NT2/D1 (cell line): ENCODE measurements around the gene TBATA.
"Not testable (repeated sequence)": the region's sequence is repeated elsewhere in the genome, so short reads cannot be mapped to it uniquely, and the experiment has no call there.

Source experiments
- DNase-seq: peaks from one replicate; pipeline ENCODE4 v3.0.0-alpha.2; 2011; ENCODE audit warnings: low read depth, low spot score
- H3K27me3 ChIP-seq: 2 replicates; pipeline ENCODE4 v1.6.0; 2011; ENCODE audit warnings: mild to moderate bottlenecking; ENCODE audit not compliant: insufficient read length, insufficient read depth
- H3K36me3 ChIP-seq: 2 replicates; pipeline ENCODE4 v1.6.1; 2011; ENCODE audit warnings: mild to moderate bottlenecking, low read length, mixed read lengths; ENCODE audit not compliant: insufficient read depth, insufficient read length
- H3K4me1 ChIP-seq: 2 replicates; pipeline ENCODE4 v1.5.1; 2011; ENCODE audit not compliant: insufficient read depth, insufficient read length
- H3K4me3 ChIP-seq: 2 replicates; pipeline ENCODE4 v1.5.1; 2011; ENCODE audit warnings: low read depth; ENCODE audit not compliant: insufficient read length
- H3K9ac ChIP-seq: 2 replicates; pipeline ENCODE4 v1.6.0; 2011; ENCODE audit warnings: low read depth; ENCODE audit not compliant: insufficient read length
- H3K9me3 ChIP-seq: 2 replicates; pipeline ENCODE4 v1.5.1; 2011; ENCODE audit warnings: mild to moderate bottlenecking, low read length; ENCODE audit not compliant: insufficient read depth
- SUZ12 ChIP-seq: IDR thresholded peaks from 2 replicates; pipeline ENCODE4 v1.6.1; 2011; ENCODE audit not compliant: insufficient read length, insufficient read depth; ENCODE audit errors: extremely low read depth
- YY1 ChIP-seq: IDR thresholded peaks from 2 replicates; pipeline ENCODE4 v1.6.1; 2011; ENCODE audit not compliant: insufficient read length, insufficient read depth
- ZNF274 ChIP-seq: IDR thresholded peaks from 2 replicates; pipeline ENCODE4 v1.6.1; 2011; ENCODE audit warnings: mild to moderate bottlenecking, low read depth, low read length

Gene TBATA

GRCh38 chr10:70771311-70772194, 13.6 kb downstream of the TBATA start:
- Histone ChIP-seq H3K27me3 (no peaks in the 10 kb centered on the region), H3K36me3 (no peaks in the 10 kb centered on the region), H3K9me3 (peaks cover 7% of the 10 kb centered on the region; the same call in 1 of the 2 replicates), H3K9ac (no peak overlapping the region), H3K4me1 (peaks cover 3% of the 10 kb centered on the region), H3K4me3 (no peak overlapping the region)
- DNase-seq, result no peak
- TF ChIP-seq YY1, result no peak
- TF ChIP-seq SUZ12, result no peak

- not testable (repeated sequence) for H3K4me3 ChIP-seq, H3K9ac ChIP-seq, H3K27me3 ChIP-seq, H3K36me3 ChIP-seq, DNase-seq, H3K4me1 ChIP-seq
- peaks cover 17% of the 10 kb centered on the region; the same call in 1 of the 2 replicates for H3K9me3 ChIP-seq
Observed at GRCh38 chr10:70770516-70770915, 14.7 kb downstream of the TBATA start.

GRCh38 chr10:70770001-70770400, 15.2 kb downstream of the TBATA start:
- Histone ChIP-seq H3K36me3 (no peaks in the 10 kb centered on the region), H3K4me3 (no peak overlapping the region), H3K27me3 (no peaks in the 10 kb centered on the region), H3K9ac (no peak overlapping the region), H3K9me3 (peaks cover 19% of the 10 kb centered on the region; the same call in 1 of the 2 replicates), H3K4me1 (peaks cover 3% of the 10 kb centered on the region)
- no peak for DNase-seq
- TF ChIP-seq ZNF274 (no peak), SUZ12 (no peak), YY1 (no peak)

GRCh38 chr10:70769121-70769520, 16.1 kb downstream of the TBATA start:
- H3K4me3 ChIP-seq, result no peak overlapping the region
- H3K9ac ChIP-seq, result no peak overlapping the region
- H3K36me3 ChIP-seq, result no peaks in the 10 kb centered on the region
- peaks cover 19% of the 10 kb centered on the region; the same call in 1 of the 2 replicates for H3K9me3 ChIP-seq
- H3K4me1 ChIP-seq, result peaks cover 2% of the 10 kb centered on the region
- no peak for DNase-seq
- TF ChIP-seq YY1, result no peak
- TF ChIP-seq SUZ12, result no peak
- no peak for TF ChIP-seq ZNF274
- no peaks in the 10 kb centered on the region for H3K27me3 ChIP-seq

- not testable (repeated sequence) for H3K4me3 ChIP-seq, H3K4me1 ChIP-seq, H3K9ac ChIP-seq, H3K36me3 ChIP-seq, H3K27me3 ChIP-seq, DNase-seq
- H3K9me3 ChIP-seq, result peaks cover 19% of the 10 kb centered on the region; the same call in 1 of the 2 replicates
Observed at GRCh38 chr10:70768026-70768685, 17.0 kb downstream of the TBATA start.

- Histone ChIP-seq H3K36me3 (no peaks in the 10 kb centered on the region), H3K27me3 (no peaks in the 10 kb centered on the region), H3K4me3 (no peak overlapping the region), H3K9ac (no peak overlapping the region), H3K4me1 (peaks cover 10% of the 10 kb centered on the region), H3K9me3 (peaks cover 19% of the 10 kb centered on the region; the same call in 1 of the 2 replicates)
- TF ChIP-seq YY1, result no peak
- no peak for TF ChIP-seq ZNF274
- TF ChIP-seq SUZ12, result no peak
- no peak for DNase-seq
Observed at GRCh38 chr10:70765794-70766594, 19.2 kb downstream of the TBATA start.

- DNase-seq, result no peak
- Histone ChIP-seq H3K4me3 (no peak overlapping the region), H3K9me3 (peaks cover 19% of the 10 kb centered on the region; the same call in 1 of the 2 replicates), H3K4me1 (peaks cover 17% of the 10 kb centered on the region), H3K36me3 (no peaks in the 10 kb centered on the region), H3K27me3 (no peaks in the 10 kb centered on the region), H3K9ac (no peak overlapping the region)
- TF ChIP-seq ZNF274, result no peak
- TF ChIP-seq YY1, result no peak
- TF ChIP-seq SUZ12, result no peak
Observed at GRCh38 chr10:70763567-70763966, 21.6 kb downstream of the TBATA start.
